Nucleus accumbens (tissue), 56 donors: ENCODE data around the gene PTPN3.

Source experiments
- DNase-seq, 56 donors: peaks; one replicate each; lab custom pipeline; 2025; lab: John Stamatoyannopoulos, UW

Gene PTPN3

DNA sequence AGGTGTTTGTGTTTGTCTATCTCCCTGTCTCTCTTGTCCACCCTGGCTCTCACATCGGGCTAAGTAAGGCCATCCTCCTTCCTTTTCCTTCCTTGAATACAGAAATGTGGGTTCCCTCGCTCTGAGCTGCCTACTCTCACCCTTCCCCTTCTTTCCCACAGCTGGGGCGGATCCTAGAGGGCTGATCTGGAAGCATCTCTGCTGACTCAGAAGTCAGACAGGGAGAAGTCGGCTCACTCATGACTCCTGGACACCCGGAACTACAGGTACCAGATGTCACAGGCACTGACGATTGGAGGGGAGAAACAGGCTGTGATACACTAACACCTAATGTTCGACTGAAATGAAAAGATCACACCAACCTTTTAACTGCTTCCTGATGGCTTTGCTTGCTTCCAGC, 41.3 kb downstream of the PTPN3 start:
- DNase-seq: no peak

GRCh38 chr9:109455861-109456260, 42.2 kb downstream of the PTPN3 start:
- no peak for DNase-seq

GRCh38 chr9:109455391-109455790, 42.7 kb downstream of the PTPN3 start:
- no peak for DNase-seq

DNA sequence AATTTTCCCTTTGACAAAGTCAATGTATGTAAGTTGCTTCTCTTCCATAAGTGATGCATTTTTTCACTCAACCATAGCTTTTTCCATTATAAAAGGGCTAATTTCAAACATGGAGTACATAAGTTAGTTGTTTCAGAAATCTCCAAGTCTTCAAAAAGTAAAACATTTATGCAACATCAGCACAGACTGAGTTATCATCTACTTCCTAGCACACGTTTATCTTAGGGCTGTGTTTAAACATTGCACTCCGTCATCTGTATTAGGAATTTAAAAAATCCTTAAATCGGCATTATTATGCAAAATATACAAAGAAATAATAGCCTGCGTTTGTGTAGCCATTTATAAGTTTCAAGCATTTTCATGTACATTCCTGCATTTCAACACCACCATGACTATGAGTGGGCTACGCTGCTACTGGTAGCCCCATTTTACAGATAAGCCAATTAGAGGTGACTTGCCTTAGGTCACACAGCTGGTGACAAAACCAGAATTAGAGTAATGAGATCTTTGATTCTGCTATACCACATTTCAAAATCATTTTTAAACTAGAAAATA, 43.4 kb downstream of the PTPN3 start:
- no peak for DNase-seq

- peak in 1 of 56 donors; percentile 8 for DNase-seq
These were observed 44.1 kb downstream of the PTPN3 start for GRCh38 chr9:109454041-109454440.

- DNase-seq: no peak
These were observed 44.8 kb downstream of the PTPN3 start for GRCh38 chr9:109453210-109453842.

GRCh38 chr9:109452761-109453160, 45.3 kb downstream of the PTPN3 start:
- DNase-seq: no peak

DNA sequence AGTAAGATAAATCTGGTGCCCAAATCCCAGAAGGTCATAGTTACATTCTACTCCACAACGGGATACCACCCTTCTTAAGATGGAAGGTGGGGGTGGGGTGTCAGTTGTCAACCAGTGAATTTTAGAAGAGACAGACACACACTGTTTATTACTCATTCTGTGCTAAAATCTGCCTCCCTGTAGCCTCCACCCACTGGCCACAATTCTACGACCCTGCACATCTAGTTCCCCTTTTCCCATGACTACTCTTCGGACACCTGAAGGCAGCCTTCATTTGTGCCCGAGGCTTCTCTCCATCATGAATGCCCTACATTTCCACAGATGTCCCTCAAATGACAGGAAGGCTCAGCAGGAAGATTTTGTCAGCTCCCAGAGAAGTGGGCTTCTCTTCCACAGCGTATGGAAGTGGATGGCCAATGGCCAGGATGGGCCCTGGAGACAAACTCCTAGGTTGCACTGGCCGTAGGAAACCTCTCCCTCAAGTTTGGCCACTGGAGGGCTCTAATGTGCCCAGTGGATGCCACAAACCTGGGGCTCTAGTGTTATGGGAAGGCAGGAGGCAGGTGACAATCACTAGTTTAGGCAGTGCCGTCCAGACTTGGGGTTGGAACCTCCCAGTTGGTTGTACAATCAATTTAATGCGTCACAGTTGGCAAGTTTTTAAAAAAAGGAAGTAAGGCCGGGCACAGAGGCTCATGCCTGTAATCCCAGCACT, 46.6 kb downstream of the PTPN3 start:
- no peak for DNase-seq

DNA sequence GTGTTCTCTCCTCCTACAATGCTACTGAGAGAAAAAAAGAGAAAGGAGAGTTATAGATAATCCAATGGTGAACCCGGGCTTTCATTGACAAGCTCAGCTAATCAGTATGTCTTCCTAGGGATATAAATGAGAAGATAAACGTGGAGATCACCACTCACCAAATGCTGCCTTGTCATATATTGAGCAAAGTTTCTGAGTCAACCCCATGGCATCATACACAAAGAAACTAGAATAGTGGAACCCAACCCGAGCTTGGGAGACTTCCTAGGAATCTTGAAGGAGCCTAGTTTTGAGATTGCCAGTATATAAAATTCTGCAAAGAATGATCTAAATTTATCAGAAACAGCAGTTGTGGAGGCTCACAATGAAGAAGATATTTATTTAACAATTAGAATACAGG, 47.8 kb downstream of the PTPN3 start:
- no peak for DNase-seq

- no peak for DNase-seq
These were observed 48.9 kb downstream of the PTPN3 start for GRCh38 chr9:109449036-109449798.

GRCh38 chr9:109448223-109448622, 49.9 kb downstream of the PTPN3 start:
- DNase-seq: no peak

- DNase-seq: no peak
These were observed 50.6 kb downstream of the PTPN3 start for GRCh38 chr9:109447329-109448076.

DNA sequence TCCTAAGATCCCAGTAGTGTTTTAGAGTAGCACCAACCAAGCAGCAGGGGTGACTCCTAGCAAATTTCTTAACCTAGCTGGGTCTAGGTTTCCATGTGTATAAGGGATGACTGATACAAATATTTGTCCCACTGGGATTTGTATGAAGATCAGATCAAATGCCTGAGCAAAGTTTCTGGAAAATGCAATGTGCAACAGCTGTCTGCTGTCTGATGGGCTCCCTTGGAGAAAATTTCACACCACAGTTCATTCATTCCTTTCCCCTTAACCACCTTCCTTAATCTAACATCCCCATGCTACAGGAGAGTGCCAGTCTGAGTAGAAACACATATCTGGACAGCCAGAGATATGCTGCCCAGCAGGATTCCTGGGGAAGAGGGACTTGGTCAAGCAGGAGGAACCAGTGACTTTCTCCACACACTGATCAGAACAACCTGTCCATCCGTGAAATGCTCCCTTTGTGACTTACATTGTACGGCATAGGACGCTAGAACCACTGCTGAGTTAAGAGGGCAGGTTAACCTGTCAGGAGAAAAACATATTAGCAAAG, 53.3 kb downstream of the PTPN3 start:
- DNase-seq: no peak

DNA sequence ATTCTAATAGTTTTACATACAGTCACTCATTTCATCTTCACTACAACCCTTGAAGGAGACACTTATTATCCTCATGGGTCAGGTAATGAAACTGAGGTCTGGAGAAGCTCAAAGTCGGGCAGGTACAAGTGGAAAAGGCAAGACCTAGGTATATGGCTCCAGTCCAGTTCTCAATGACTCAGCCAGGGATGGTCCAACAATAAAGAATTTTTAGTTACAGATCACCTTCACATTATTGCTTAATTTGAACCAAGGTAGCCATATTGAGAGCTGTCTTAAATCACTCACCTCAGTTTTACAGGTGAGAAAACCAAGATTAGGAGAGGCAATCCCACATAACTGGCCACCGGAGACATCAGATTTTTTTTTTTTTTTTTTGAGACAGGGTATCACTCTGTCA, 55.4 kb downstream of the PTPN3 start:
- DNase-seq: no peak

DNA sequence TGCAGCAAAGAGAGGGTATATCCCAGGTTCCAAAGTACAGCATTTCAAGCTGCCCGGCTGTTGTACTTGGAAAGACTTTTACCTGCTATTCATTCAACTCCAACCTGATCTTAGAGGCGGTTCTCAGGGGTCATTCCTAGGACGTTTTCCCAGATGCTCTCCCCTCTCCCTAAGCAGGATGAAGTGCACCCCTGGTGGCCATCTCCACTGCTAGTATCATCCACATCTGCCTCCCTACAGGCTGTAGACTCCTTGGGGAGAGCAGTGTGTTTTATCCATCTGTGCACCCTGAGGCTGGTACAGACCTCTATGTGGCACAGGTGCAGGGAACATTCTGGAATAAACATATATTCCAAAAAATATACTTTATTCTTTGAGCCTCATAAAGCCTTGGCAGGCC, 56.8 kb downstream of the PTPN3 start:
- DNase-seq: no peak

- peak in 38 of 56 donors; percentile 2 to 72 (median 15) for DNase-seq
These were observed 57.3 kb downstream of the PTPN3 start for GRCh38 chr9:109440797-109441287.

- no peak for DNase-seq
These were observed 58.0 kb downstream of the PTPN3 start for GRCh38 chr9:109440117-109440515.

- no peak for DNase-seq
These were observed 58.6 kb downstream of the PTPN3 start for GRCh38 chr9:109439378-109440116.

DNA sequence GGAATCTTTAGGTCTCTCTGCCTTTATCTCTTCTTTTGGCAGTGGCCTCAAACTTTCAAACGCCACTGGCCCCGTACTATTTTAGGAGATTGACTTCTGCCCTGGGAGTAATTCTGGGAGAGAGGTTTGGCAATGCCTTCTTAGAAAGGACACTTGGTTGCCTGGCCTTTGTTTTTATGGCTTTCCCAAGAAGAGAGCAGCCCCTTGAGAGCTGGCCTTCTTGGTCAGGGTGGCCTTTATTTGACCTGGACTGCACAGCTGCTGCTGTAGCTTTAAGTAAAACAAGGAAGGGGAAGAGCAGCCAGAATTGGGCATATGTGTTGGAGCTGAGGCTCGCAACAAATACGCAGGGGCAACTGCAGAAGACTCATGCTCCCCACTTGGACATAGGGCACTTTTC, 60.8 kb downstream of the PTPN3 start:
- DNase-seq: no peak
